Right kidney (tissue), 1 donor: ENCODE results near the gene ASRGL1.
A peak's percentile ranks its signal among the peaks of the same experiment; 100 is the strongest.

ENCODE experiments used
- DNase-seq: peaks from one replicate; pipeline ENCODE4 v3.0.0-alpha.2; 2016

Gene ASRGL1

DNA sequence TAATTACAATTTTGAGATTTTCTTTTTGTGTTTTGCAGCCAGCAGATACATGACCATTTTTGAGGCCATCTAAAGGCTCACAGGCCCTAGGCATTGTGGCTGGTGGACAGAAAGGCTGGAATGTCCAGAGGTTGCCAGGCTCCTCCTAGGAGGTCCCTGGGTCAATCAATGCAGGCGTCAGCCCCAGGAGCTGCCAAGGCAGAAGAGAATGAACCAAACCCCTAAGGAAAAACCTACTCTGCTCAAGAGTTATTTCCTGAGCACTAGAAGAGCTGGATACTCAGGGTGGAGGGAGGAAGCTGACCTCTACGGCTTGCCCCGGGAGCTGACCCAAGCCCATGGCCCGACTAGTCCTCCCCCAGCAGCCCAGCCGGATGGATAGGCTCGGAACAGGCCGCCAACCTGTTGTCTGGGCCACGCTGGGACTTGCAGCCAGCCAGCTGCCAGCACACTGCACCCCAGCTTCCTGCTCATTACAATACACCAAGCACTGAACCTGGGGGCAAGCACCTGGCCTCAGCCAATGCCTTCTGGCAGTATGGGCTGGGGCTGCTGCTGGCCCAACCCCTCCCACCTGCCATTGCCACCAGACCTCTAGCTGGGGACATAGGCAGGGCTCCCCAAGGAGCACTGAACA is 75.9 kb downstream of the ASRGL1 start:
- DNase-seq, result no peak

DNA sequence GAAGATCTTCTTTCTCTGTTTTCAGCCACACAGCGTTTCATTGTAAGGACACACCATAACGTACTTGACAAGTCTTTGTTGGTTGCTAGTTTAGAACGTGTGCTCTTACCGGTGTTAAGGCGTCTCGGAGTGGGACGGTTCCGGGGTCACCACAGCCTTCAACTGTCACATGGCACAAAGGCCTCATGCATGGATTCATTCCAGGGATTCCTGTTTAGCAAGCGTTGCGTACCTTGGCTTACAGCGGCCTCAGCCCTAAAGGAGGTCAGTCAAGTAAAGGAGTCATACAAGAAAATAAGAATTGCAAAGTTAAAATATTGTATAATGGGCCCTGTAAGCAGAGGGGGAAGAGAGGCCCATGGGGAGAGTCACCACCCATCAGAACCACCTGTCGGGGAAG is 79.3 kb downstream of the ASRGL1 start:
- no peak for DNase-seq

DNA sequence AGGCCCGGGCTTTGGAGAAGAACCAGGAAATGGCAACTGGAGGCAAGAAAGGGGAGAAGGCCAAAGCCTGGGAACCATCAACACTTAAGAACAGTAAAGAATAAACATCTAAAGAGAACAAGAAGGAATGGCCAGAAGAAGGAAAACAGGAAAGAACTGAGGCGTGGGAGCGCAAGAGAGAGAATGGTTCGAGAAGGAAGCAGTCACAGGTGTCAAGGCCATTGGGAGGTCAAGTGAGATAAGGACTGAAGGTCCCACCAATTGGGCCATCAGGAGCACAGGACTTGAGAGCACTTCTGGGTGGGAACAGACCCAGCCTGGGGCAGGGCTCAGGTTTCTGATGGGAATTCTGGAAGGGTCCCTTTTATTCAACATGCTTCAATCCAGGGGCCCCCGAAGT is 80.9 kb downstream of the ASRGL1 start:
- no peak for DNase-seq

DNA sequence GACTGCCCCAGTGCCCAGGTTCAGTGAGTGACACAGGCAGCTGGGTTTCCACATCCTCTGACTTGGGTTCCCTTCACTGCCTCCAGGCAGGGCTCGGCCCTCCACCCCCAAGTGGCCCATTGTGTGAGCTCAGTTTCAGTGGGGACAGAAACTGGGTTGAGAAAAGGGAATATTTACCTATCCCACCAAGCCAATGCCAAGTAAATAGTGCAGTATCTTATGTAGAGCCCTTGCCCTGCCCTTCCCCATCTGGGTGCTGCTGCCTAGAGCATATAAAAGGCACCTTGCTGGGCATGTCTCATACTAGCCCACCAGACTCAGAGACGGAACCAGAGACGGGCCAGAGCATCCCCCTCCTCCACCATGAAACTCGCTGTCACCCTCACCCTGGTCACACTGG is 81.5 kb downstream of the ASRGL1 start, which contains the start of gene SCGB1A1:
TSS of gene SCGB1A1 (plus strand) at position 301 of the 400 bp plus-strand sequence. CDS start at position 364, 63 bp downstream.
- no peak for DNase-seq

DNA sequence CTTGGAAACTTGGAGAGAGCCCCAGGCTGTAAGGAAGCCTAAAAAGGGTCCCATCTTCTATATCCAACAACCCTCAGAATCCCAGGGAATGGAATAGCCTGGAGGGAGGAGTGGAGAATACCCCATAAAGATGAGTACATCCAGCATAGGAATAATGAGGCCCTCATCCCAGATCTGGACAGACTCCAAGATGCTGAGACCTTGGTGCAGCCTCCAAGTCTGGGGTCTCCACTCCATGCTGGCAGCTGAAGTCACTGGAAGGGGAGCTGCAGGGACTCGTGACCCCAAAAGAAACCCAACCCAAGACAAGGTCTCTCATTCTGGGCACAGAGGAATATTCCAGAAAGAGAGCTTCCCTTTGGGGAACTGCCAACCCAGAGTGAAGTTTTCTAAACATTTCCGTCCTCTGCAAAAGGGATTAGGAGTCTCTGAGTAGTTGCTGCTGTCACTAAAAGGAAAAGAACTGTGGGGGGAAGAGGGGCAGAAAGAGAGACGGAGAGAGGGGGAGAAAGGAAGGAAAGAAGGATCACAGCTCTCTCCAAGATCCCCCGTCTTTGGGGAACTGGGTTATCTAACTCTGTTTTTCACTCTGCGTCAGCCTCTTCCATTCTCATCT is 82.2 kb downstream of the ASRGL1 start:
- no peak for DNase-seq

DNA sequence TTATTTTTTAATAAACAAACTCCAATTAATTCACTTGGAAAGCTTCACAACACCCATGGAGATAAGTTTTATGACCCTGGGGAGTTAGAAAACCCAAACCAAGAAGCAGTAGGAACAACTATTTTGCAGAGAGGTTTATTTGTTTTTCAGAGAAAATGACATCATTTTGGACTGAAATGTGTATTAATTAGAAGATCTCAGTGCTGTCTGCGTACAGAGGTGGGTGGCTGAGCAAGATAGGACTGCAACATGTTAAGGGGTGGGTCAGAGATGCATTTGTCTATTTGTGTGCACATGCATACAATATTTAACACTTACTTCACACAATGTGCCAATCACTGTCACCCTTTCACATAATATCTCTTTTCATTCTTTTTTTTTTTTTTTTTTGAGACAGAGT is 82.7 kb downstream of the ASRGL1 start:
- DNase-seq, result no peak

DNA sequence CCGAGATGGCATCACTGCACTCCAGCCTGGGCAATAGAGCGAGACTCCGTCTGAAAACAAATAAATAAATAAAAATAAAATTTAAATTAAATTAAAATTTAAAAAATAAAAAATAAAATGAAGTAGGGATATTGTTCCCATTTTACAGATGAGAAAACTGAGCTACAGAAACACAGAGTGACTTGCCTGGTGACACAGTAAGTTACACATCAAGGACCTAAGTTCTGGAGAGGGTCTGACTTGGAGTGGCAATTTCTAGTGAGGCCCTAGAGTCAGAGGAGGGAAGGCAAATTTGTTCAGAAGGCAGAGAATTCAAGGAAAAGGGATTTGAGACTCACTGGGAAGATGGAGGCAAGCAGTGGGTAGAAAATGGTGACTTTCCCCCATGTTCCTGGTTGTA is 83.6 kb downstream of the ASRGL1 start:
- DNase-seq, result no peak

DNA sequence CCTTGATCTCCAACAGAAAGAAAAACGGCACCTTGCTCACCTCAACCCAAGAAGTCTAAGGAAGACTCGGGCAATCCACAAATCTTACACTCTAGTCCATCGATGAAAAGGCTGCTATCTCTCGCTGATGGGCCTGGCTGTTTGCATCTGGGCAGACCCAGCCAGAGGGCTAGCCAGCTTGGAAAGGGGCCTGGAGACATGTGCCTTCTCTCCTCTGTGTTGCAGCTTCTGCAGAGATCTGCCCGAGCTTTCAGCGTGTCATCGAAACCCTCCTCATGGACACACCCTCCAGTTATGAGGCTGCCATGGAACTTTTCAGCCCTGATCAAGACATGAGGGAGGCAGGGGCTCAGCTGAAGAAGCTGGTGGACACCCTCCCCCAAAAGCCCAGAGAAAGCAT is 84.7 kb downstream of the ASRGL1 start:
- DNase-seq, result no peak

DNA sequence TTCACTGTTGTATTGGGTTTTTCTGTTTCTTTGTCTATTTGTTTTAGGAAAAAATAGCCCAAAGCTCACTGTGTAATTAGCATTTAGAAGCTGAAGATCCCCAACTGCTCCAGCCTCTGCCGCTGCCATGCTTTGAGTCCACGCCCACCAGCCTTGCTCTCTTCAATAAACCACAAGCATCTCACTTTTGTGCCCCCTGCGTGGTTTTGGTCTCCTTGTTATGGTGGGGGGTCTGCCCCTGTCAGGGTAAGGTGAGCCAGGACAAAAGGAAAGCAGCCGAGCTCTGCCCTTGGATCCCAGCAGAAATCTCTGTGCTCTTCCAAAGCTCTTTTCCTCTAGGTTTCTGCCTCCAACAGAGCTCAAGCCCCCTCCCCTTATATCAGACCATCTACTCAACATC is 85.8 kb downstream of the ASRGL1 start:
- DNase-seq, result no peak

DNA sequence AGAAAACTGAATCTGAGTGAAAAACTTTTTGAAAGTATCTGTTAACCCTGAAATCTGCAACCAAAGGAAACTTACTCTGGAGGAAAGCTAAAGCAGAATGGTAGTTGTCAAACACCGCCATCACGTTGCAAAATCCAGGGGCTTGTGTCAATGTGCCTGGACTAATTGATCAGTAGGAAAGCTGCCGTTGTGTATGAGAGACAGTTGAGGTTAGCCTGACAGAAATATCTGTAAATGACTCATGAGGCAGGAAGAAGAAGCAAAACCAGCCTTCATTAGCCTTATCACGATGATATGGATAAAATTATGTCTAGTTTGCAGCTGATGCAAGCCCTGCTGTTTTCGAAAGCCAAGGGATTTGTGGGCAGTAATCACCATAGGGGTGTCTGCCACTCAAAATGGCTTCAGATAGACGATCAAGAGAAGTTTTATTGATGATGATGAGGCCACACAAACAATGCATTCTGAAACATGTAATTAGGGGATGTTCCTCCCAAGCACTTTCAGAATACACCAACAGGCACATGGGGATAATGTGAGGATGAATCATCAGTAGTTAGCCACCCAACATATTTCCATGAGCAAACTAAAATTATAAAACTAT is 90.5 kb downstream of the ASRGL1 start:
- no peak for DNase-seq

DNA sequence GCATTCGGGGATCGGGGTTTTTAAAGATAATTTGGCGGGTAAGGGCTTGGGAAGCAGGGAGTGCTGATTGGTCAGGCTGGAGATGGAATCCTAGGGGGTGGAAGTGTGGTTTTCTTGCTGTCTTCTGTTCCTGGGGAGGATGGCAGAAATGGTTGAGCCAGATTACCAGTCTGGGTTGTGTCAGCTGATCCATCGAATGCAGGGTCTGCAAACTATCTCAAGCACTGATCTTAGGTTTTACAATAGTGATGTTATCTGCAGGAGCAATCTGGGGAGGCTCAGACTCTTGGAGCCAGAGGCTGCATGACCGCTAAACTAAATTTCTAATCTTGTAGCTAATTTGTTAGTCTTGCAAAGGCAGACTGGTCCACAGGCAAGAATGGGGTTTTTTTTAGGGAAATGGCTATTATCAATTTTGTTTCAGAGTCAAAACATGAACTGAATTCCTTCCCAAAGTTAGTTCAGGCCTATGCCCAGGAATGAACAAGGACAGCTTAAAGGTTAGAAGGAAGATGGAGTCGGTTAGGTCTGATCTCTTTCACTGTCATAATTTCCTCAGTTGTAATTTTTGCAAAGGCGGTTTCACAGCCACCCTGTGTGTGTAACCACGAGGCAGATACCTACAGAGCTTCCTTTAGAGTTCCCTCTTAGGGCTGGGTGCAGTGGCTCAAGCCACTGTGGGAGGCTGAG is 91.8 kb downstream of the ASRGL1 start:
- DNase-seq, result no peak

DNA sequence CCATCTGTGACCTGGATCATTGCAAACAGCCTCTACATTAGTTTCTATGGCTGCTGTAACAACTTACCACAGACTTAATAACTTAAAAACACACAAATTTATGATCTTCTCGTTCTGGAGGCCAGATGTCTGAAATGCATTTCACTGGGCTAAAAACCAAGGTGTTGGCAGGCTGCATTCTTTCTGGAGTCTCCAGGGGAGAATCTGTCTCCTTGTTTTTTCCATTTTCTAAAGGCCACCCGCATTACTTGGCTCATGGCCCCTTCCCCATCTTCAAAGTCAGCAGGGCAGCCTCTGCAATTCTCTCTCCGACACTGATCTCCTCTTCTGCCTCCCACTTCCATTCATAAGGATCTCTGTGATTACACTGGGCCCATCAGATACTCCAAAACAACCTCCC is 93.2 kb downstream of the ASRGL1 start:
- no peak for DNase-seq

DNA sequence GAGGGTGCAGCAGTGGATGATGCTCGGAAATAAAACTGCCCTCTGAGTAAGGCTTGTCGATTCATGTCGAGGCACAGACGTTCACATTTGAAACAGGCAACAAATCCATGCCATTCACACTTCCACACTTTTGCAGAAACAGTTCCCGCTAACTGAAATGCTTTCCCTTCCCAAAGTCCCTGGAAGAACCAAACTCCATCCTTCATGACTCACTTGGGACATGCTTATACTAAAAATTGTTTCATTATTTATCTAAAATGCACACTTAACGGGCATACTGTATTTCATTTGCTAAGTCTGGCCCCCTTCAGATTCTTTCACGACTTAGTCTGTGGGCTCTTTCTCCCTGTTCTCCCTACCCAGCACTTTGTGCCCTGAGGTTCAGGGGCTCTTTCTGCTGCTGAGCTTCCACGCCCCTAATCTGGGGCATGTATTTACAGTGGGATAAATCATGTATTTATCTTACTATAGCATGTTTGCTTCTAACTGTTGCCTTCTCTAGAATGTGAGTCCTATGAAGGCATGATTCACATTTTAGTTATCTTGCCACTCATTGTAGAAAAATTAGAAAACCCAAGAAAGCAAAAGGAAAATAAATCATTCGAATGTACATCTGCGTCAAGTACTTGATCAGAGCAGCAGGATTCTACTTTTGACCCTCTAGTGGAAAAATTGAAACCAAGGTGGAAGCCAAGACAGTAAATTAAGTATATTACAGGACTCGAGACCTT is 94.1 kb downstream of the ASRGL1 start:
- DNase-seq, result no peak

DNA sequence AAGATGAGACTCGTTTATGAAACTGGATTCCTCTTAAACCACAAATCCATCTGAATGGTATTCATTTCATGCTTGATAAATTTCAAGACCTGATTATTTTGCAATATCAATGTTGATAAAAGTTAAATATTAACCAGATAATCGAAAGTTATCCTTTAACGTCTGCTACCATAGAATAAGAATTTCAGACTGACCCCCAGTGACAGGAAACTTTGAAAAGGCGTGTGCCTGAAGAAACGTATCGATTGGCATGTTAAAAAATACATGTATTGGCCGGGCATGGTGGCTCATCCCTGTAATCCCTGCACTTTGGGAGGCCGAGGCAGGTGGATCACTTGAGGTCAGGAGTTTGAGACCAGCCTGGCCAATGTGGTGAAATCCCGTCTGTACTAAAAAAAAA is 95.4 kb downstream of the ASRGL1 start:
- no peak for DNase-seq

DNA sequence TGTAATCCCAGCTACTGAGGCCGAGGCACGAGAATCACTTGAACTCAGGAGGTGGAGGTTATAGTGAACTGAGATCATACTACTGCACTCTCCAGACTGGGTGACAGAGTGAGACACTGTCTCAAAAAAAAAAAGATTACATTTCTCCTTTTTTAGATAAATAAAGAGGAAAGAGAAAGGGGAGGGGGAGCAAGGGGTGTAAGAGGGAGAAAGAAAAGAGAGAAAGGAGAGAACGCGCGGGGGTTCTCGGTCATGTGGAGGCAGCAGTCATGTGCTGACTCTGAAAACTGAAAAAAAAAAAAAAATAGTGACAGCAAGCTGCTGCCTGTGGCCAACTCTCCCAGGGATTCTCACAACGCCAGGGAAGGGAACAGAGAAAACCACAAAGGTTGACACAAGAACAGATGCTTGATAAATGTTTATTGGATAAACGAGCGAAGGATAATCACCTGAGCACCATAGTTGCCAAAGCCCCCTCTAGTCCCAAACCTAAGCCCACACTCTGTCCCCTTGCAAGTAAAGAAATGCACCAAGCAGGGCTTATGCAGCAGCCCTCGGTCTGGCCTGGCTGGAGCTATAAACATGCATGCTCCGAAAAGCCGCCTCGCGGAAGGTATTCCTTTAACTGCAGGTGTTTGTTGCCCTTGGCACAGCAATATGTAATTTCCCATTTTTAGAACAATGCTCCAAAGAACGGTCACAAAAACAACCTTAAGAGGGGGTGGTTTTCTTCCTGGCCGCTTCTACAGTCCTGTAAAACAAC is 96.1 kb downstream of the ASRGL1 start:
- DNase-seq, result peak; percentile 47

DNA sequence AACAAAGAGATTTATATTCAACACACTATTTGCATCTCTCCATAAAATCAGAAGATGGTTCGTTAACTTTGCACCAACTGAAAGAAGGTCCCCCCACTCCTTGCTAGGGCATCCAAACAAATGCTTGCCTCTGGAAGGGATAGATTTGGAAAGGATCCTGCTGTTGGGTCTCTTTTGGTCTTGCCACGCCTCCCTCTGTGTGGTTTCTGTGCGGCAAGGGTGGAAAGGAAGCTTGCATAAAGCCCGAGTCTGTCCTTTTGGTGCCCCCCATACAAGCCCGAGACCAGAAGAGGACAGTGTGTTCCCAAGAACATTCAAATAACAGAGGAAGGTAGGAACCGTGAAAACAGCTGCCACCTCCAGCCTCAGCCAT is 96.6 kb downstream of the ASRGL1 start:
- peak; percentile 45 for DNase-seq

DNA sequence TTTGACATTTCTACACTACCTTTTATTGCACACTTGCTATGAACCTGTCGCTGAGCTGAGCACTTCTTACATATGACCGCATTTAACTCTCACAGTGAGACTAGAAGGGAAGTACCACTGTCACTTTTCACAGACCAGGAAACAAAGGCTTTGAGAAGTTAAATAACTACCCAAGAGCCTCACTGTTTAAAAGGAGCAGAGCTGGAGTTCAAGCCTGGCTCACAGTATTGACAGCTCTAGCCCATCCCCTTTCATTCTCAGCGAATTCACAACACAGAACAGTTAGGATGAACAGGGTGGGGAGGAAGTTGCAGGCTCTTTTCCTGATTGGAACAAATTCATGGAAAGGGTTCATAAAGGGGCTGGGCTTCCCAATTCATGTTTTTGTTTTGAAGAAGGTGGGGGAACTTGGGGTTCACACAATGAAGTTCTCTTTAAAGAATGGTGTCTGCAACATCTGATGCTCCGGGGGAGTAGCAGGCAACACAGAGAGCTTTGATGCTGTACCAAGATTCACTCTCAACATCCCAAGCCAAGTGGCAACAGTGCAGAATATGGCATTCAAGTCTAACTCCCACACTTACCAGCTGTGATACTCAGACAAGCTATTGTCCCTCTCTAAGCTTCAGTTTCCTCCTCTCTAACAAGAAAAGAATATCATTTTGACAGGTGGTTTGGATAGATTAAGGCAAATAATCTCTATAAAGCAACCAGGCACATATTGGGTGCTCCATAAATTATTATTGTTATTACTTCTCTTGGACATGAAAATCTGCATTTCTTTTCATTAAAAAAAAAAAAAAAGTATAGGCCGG is 98.8 kb downstream of the ASRGL1 start:
- no peak for DNase-seq

DNA sequence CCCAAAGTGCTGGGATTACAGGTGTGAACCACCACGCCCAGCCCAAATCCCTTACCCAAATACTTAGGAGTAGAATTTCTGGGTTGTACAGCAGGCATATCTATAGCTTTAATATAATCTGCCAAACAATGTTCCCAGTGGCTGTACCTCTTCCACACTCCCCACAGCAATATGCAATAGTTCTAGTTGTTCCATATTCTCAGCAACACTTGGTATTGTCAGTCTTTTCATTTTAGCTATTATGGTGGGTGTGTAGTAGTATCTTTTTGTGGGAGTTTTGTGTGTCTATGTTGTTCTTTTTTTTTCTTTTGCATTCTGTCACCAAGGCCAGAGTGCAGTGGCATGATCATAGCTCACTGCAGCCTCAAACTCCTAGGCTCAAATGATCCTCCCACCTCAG is 100.4 kb downstream of the ASRGL1 start:
- DNase-seq, result no peak

DNA sequence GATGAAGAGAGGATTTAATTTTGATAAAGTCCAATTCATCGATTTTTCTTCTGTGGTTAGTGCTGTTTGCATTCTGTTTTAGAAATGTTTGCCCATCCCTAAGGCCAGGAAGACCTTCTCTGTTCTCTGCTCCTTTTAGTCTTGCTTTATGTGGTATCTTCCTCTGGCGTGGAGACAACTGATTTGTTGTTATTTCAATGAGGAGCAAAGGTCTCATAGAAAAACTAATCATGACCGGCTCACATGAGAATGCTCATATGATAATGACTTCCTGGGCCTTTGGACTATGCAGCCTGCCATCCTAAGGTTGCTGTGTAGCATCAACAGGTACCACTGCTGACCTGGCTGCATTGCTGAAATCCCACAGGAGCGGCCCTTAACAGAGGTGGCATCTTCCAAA is 101.4 kb downstream of the ASRGL1 start:
- DNase-seq, result no peak

DNA sequence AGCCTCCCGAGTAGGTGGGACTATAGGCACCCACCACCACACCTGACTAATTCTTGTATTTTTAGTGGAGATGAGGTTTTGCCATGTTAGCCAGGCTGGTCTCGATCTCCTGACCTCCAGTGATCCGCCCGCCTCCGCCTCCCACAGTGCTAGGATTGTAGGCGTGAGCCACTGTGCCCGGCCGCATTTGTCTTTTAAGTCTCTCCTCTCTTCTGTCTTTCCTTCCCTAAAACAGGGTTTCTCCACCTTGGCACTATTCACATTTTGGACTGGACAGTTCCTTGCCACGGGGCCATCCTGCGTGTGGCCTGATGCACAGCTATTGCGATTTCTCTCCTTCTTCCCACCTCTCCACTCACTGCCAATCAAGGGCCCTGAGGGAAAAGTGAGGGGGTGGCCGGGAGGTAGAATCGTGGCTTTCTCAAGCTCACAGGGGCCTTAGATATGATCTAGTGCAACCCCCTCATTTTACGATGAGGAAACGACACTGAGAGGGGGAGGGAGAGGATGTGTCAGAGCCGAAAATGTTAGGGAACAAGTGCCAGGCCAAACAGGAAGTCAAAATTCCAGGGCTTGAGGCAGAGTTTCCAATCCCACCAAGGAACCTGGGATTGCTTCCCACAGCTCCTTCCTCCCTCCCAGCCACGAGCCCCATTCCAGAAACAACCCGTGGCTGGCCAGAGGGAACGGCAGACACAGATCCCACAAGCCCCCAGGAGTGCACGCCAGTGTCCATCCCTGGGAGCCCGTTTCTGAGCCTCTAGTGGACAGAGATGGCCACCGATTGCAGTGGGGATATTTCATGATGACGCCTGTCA is 102.7 kb downstream of the ASRGL1 start:
- no peak for DNase-seq
